Aortic smooth muscle cell (primary cell): Measurements from ENCODE around the gene FAM237A. TPM values are rescaled to one million over a fixed set of nuclear protein-coding genes. Genes with fewer than 3 reads are reported as not detected.

Experiments
- total RNA-seq: library from RNA; depleted of rRNA; stranded (reverse); fragments of >200 nt; gene quantifications from 2 replicates; pipeline ENCODE4 v1.2.3, GENCODE V29; 2014

FAM237A gene
- total RNA-seq: not detected in 2 replicates

GRCh38 chr2:206642075-206643025 lies at the start of gene FAM237A:
Gene FAM237A, plus strand, starts transcription at chr2:206642487. Its CDS starts 1,750 bp downstream, at chr2:206644237.

Other genes starting within 250 kb of the FAM237A start
- 4.6 and 7.7 TPM in 2 replicates for gene ADAM23, start 199.0 kb upstream of the FAM237A start, total RNA-seq
- gene DYTN, start 75.9 kb downstream of the FAM237A start, total RNA-seq: not detected in 2 replicates
- 1.3 and 1.7 TPM in 2 replicates for gene MDH1B, start 122.8 kb downstream of the FAM237A start, total RNA-seq
- 35.6 and 37.7 TPM in 2 replicates for gene FASTKD2, start 123.1 kb downstream of the FAM237A start, total RNA-seq